SK-N-MC (cell line): ENCODE data around the gene TTC24.

ENCODE experiments used
- EZH2 ChIP-seq: fragments of 200-600 bp; sonication (generic); IDR thresholded peaks from one replicate; pipeline ENCODE4 v1.6.1; 2017; ENCODE audit warnings: antibody characterized with exemption
- FOXP2 ChIP-seq: optimal IDR thresholded peaks from 2 replicates; pipeline ENCODE3; 2011; ENCODE audit warnings: mild to moderate bottlenecking, moderate library complexity; ENCODE audit not compliant: insufficient read depth; ENCODE audit errors: extremely low read length, control extremely low read depth
- POLR2AphosphoS5 ChIP-seq: IDR thresholded peaks from 2 replicates; pipeline ENCODE4 v1.6.1; 2012; ENCODE audit warnings: mild to moderate bottlenecking, low read depth, low read length, borderline replicate concordance

DNA sequence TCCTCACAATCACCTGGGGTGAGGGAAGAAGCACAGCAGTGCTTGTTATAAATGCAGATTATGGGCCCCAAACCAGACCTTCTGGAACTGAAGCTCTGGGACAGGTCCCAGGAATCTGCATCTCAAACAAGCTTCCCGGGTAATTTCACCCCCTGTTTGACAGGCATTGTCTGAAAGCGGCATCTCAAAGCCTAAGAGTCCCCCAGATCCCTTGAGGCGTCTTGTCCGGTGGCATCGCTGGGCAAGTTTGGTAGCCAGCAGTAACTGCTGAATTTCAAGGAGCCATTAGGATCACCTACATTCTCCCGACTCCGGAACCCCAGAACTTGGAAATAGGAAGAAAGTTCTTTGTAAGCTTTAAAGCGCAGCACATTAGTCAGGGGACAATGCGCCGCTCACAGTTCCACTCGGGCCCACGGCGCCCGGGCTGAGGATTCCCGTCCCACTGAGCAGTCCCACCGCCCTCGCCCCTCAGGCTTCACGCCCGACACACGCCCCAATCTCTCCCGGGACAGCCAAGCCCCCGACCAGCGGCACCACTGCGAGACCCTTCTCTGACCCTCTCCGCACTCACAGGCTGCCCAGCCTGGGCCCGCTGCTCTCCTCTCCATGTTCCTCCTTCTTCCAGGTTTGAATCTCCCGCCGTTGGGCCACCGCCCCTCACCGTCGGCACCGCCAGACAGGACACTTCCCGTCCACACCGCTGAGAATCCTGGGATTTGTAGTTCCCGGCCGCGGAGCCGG, 7.4 kb upstream of the TTC24 start, which contains the start of gene IQGAP3:
- TF ChIP-seq POLR2AphosphoS5, result peak; percentile 47; the same call in 1 of the 2 replicates
- no peak for TF ChIP-seq EZH2
- no peak for TF ChIP-seq FOXP2
